ENCODE measurements around the gene SLC16A8. TPM values are rescaled to one million over a fixed set of nuclear protein-coding genes. Genes with fewer than 3 reads are reported as not detected.

Gene SLC16A8
- not detected for total RNA-seq (2021; ENCODE audit: unreplicated experiment)
- 2.8 and 3.5 TPM in 2 replicates for polyA plus RNA-seq (2012)
- not detected for Bru-seq, nascent RNA
- not detected for BruChase-seq, experiment 1, labeled RNA remaining after a 6-hour chase
- not detected for BruChase-seq, experiment 2, labeled RNA remaining after a 2-hour chase
- long read RNA-seq, partial matches to known transcripts = 0 of 3 reads
- long read RNA-seq, other reads (novel, unspliced or antisense) = 3 of 3 reads

- intact Hi-C loops (cut with micrococcal nuclease) = no loop called here
- Histone ChIP-seq H3K4me2 (ENCODE audit: low read length) (no peak within 1 kb of the TSS), H3K9me2 (ENCODE audit: insufficient read depth) (no peaks in the 10 kb centered on the region), H3K79me2 (ENCODE audit: insufficient read depth, low read length) (no peaks in the 10 kb centered on the region), H3K4me3 (replicated peaks in 1 of 2; ENCODE audit: low read depth in 1 of 2, low read length in 2 of 2) (no peak within 1 kb of the TSS), H4K20me1 (ENCODE audit: insufficient read depth) (no peaks in the 10 kb centered on the region), H2AFZ (ENCODE audit: low read depth, low read length, poor library complexity, severe bottlenecking) (no peak within 1 kb of the TSS), H3K27me3 (ENCODE audit: insufficient read depth, low read length) (no peaks in the 10 kb centered on the region), H3K9ac (ENCODE audit: low read length) (no peak within 1 kb of the TSS), H3K4me1 (ENCODE audit: control insufficient read depth in 1 of 2, insufficient read depth in 2 of 2, low read length in 2 of 2) (peaks cover 0 to 4% of the 10 kb centered on the region in 2 experiments; a peak in 1 of 4 replicates), H3K9me3 (ENCODE audit: control insufficient read depth in 1 of 2, insufficient read depth in 1 of 2, low read depth in 1 of 2, low read length in 2 of 2) (no peaks in the 10 kb centered on the region), H3K36me3 (ENCODE audit: control insufficient read depth in 1 of 2, insufficient read depth in 2 of 2, low read length in 2 of 2) (no peaks in the 10 kb centered on the region), H3K27ac (ENCODE audit: low read depth, low read length) (no peak within 1 kb of the TSS)
- POLR2A ChIA-PET = no interaction called here
- RAD21 ChIA-PET (ENCODE audit: low non-redundant PET in 1 of 2, low total read pairs in 2 of 2, uncharacterized antibody in 2 of 2, unreplicated experiment in 2 of 2) = no interaction called here
- TF ChIP-seq EZH2 (IDR thresholded peaks at IDR 0.05) (no peak), ZNF274 (IDR thresholded peaks at IDR 0.05; ENCODE audit: low read depth, low read length) (no peak)
- BruUV-seq (replicated peaks) = no TSS peak
- DNase-seq (ENCODE audit: low read depth, low spot score) (no peak), ATAC-seq (no peak)
- CTCF ChIA-PET = no interaction called here
Observed at GRCh38 chr22:38083931-38084631, at the start of gene SLC16A8. Gene SLC16A8 (minus strand): TSS chr22:38084184. CDS start chr22:38082873, 1,311 bp downstream.

- RAD21 ChIA-PET (ENCODE audit: low non-redundant PET in 1 of 2, low total read pairs in 2 of 2, uncharacterized antibody in 2 of 2, unreplicated experiment in 2 of 2) = no interaction called here
- no peak overlapping the region for H2AFZ ChIP-seq (ENCODE audit: low read depth, low read length, poor library complexity, severe bottlenecking)
- no peak overlapping the region for H3K4me3 ChIP-seq (replicated peaks in 1 of 2; ENCODE audit: low read depth in 1 of 2, low read length in 2 of 2)
- H3K79me2 ChIP-seq (ENCODE audit: insufficient read depth, low read length) = no peaks in the 10 kb centered on the region
- no peak for DNase-seq (ENCODE audit: low read depth, low spot score)
- CTCF ChIA-PET = no interaction called here
- no peaks in the 10 kb centered on the region for H3K9me3 ChIP-seq (ENCODE audit: control insufficient read depth in 1 of 2, insufficient read depth in 1 of 2, low read depth in 1 of 2, low read length in 2 of 2)
- H3K9me2 ChIP-seq (ENCODE audit: insufficient read depth) = no peaks in the 10 kb centered on the region
- no peak for ATAC-seq
- H3K4me1 ChIP-seq (ENCODE audit: control insufficient read depth in 1 of 2, insufficient read depth in 2 of 2, low read length in 2 of 2) = peaks cover 14 to 17% of the 10 kb centered on the region in 2 experiments
- intact Hi-C loops (cut with micrococcal nuclease) = no loop called here
- no peak overlapping the region for H3K9ac ChIP-seq (ENCODE audit: low read length)
- H3K27ac ChIP-seq (ENCODE audit: low read depth, low read length) = no peak overlapping the region
- no TSS peak for BruUV-seq (replicated peaks)
- H4K20me1 ChIP-seq (ENCODE audit: insufficient read depth) = no peaks in the 10 kb centered on the region
- H3K4me2 ChIP-seq (ENCODE audit: low read length) = no peak overlapping the region
- H3K36me3 ChIP-seq (ENCODE audit: control insufficient read depth in 1 of 2, insufficient read depth in 2 of 2, low read length in 2 of 2) = no peaks in the 10 kb centered on the region; a peak in 1 of 4 replicates
- no peaks in the 10 kb centered on the region for H3K27me3 ChIP-seq (ENCODE audit: insufficient read depth, low read length)
- POLR2A ChIA-PET = no interaction called here
- TF ChIP-seq JUND (IDR thresholded peaks at IDR 0.05) (no peak), CEBPB (IDR thresholded peaks at IDR 0.05; ENCODE audit: low read depth) (no peak), EZH2phosphoT487 (IDR thresholded peaks at IDR 0.05; ENCODE audit: borderline replicate concordance) (no peak), REST (IDR thresholded peaks at IDR 0.05; ENCODE audit: low read depth) (no peak), EZH2 (IDR thresholded peaks at IDR 0.05) (no peak), RAD21 (IDR thresholded peaks at IDR 0.05; ENCODE audit: low read depth) (no peak), YY1 (IDR thresholded peaks at IDR 0.05; ENCODE audit: extremely low read depth, insufficient replicate concordance, low read depth, low read length) (no peak), SRF (IDR thresholded peaks at IDR 0.05; ENCODE audit: low read depth) (no peak), CTCF (IDR thresholded peaks at IDR 0.05 in 2 of 3, conservative IDR thresholded peaks at IDR 0.05 in 1 of 3; ENCODE audit: borderline replicate concordance in 1 of 3, insufficient read depth in 1 of 3, low read depth in 2 of 3, low read length in 2 of 3) (no peak), MAX (IDR thresholded peaks at IDR 0.05) (no peak)
Observed at GRCh38 chr22:38133331-38133730, 49.3 kb upstream of the SLC16A8 start.

Data from HCT116 (cell line).